ENCODE measurements around the gene SPEG. TPM values are rescaled to one million over a fixed set of nuclear protein-coding genes. Genes with fewer than 3 reads are reported as not detected.

Gene SPEG
- total and polyA plus RNA-seq, 7 donors, result 6.0 to 321 (median 123) TPM

DNA sequence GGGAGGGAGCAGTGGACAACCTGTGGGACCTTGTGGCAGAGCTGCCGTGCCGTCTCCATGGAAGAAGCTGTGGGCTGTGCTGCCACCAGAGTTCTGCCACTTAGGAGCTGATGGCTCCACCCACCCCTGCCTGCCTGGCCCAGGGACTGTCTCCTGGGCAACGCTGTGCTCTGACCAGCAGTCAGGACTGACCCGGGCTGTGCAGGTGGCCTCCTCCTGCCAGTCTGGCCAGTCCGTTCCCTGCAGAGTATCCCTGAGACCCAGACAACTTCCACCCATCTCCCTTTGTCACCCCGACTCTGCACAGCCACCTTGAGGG lies 92.4 kb downstream of the SPEG start:
- H3K27me3 ChIP-seq, result peaks cover 0 to 17% (median 0%) of the 10 kb centered on the region in 3 donors
- no peak overlapping the region for H3K27ac ChIP-seq
- TF ChIP-seq POLR2A (IDR thresholded peaks at IDR 0.05), result no peak
- no peak for TF ChIP-seq CTCF (IDR thresholded peaks at IDR 0.05)
- TF ChIP-seq POLR2AphosphoS5 (IDR thresholded peaks at IDR 0.05), result no peak
- TF ChIP-seq EP300 (IDR thresholded peaks at IDR 0.05), result no peak
- intact Hi-C loops (cut with DNase I), result no loop called here
- 18 to 55% methylated on average over 6 of the region's 6 CpGs for WGBS, 2 donors
- no peaks in the 10 kb centered on the region for H3K9me3 ChIP-seq
- H3K4me3 ChIP-seq, result no peak overlapping the region
- no peaks in the 10 kb centered on the region for H3K36me3 ChIP-seq
- DNase-seq, result no peak
- peaks cover 0 to 25% (median 18%) of the 10 kb centered on the region in 4 donors for H3K4me1 ChIP-seq

DNA sequence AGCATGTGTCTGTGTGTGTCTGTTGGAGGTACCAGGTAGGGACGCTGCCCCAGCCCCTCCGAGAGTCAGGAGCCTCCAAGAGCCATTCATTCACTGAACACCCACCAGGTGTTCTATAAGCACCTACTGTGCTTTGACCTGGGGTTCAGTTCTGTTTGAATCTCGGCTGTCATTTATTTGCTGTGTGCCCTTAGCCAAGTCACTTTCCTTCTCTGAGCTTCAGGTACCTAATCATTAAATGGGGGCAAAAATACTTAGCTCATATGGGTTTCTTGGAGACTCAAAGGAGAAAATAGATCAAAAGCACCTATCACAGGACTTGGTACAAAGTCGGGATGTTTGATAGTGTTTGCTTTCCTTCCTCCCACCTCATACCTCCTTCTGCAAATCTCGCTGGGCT lies 92.8 kb downstream of the SPEG start:
- H3K27ac ChIP-seq, result no peak overlapping the region

GRCh38 chr2:219530048-219530963 lies 95.7 kb downstream of the SPEG start:
- no peak for TF ChIP-seq EP300 (IDR thresholded peaks at IDR 0.05)
- TF ChIP-seq CTCF (IDR thresholded peaks at IDR 0.05), result peak; percentile 96 to 98 (median 98)
- H3K27me3 ChIP-seq, result no peaks in the 10 kb centered on the region
- H3K27ac ChIP-seq, result peak overlapping the region in 1 of 4 donors; percentile 34
- peak; percentile 93 for DNase-seq
- WGBS, 2 donors, result 13 to 15% methylated on average over 21 of the region's 21 CpGs
- H3K36me3 ChIP-seq, result no peaks in the 10 kb centered on the region
- H3K4me1 ChIP-seq, result peaks cover 0 to 9% (median 3%) of the 10 kb centered on the region in 4 donors
- intact Hi-C loops (cut with DNase I), result loop anchor here (1.0 kb wide), 2 partner anchors 54 to 127 kb away; no protein-coding TSS in a partner anchor
- no peaks in the 10 kb centered on the region for H3K9me3 ChIP-seq
- H3K4me3 ChIP-seq, result peak overlapping the region in 2 of 4 donors; percentile 19 to 24

More for the DNA sequence above, 92.8 kb downstream of the SPEG start:
- WGBS, 2 donors, result 46 to 60% methylated on average over 5 of the region's 5 CpGs
- Histone ChIP-seq H3K9me3 (no peaks in the 10 kb centered on the region), H3K4me1 (peaks cover 0 to 20% (median 14%) of the 10 kb centered on the region in 4 donors), H3K36me3 (no peaks in the 10 kb centered on the region), H3K27me3 (peaks cover 0 to 14% (median 0%) of the 10 kb centered on the region in 3 donors), H3K4me3 (no peak overlapping the region)
- TF ChIP-seq POLR2A (IDR thresholded peaks at IDR 0.05), result no peak
- no peak for TF ChIP-seq CTCF (IDR thresholded peaks at IDR 0.05)
- TF ChIP-seq POLR2AphosphoS5 (IDR thresholded peaks at IDR 0.05), result no peak
- TF ChIP-seq EP300 (IDR thresholded peaks at IDR 0.05), result no peak
- intact Hi-C loops (cut with DNase I), result no loop called here
- no peak for DNase-seq

GRCh38 chr2:219531639-219532377 lies 97.2 kb downstream of the SPEG start:
- Histone ChIP-seq H3K4me1 (peaks cover 0 to 9% (median 3%) of the 10 kb centered on the region in 4 donors), H3K4me3 (no peak overlapping the region), H3K36me3 (no peaks in the 10 kb centered on the region), H3K27me3 (no peaks in the 10 kb centered on the region), H3K27ac (no peak overlapping the region), H3K9me3 (no peaks in the 10 kb centered on the region)
- intact Hi-C loops (cut with DNase I), result no loop called here
- DNase-seq, result no peak
- 74 to 80% methylated on average over 20 of the region's 20 CpGs for WGBS, 2 donors
- no peak for TF ChIP-seq POLR2AphosphoS5 (IDR thresholded peaks at IDR 0.05)
- TF ChIP-seq EP300 (IDR thresholded peaks at IDR 0.05), result no peak
- no peak for TF ChIP-seq POLR2A (IDR thresholded peaks at IDR 0.05)
- TF ChIP-seq CTCF (IDR thresholded peaks at IDR 0.05), result no peak

All from sigmoid colon (tissue), 7 donors.